ENCODE results near the gene SMIM13.

The SMIM13 gene

GRCh38 chr6:11143394-11144371 lies 50.0 kb downstream of the SMIM13 start:
- no peaks in the 10 kb centered on the region for H3K27me3 ChIP-seq (ENCODE audit: control insufficient read depth in 1 of 2, insufficient read depth in 2 of 2, low read length in 2 of 2)
- no peaks in the 10 kb centered on the region for H3K9me3 ChIP-seq (ENCODE audit: low read length)
- no peaks in the 10 kb centered on the region for H3K36me3 ChIP-seq (ENCODE audit: insufficient read depth, low read length)
- no peak overlapping the region for H3K27ac ChIP-seq (ENCODE audit: low read depth, low read length)
- H3K9ac ChIP-seq (ENCODE audit: low read length) = no peak overlapping the region
- H3K4me1 ChIP-seq (ENCODE audit: insufficient read depth, low read length) = peaks cover 4% of the 10 kb centered on the region
- H3K4me3 ChIP-seq (ENCODE audit: low read depth in 1 of 2, low read length in 2 of 2) = no peak overlapping the region

DNA sequence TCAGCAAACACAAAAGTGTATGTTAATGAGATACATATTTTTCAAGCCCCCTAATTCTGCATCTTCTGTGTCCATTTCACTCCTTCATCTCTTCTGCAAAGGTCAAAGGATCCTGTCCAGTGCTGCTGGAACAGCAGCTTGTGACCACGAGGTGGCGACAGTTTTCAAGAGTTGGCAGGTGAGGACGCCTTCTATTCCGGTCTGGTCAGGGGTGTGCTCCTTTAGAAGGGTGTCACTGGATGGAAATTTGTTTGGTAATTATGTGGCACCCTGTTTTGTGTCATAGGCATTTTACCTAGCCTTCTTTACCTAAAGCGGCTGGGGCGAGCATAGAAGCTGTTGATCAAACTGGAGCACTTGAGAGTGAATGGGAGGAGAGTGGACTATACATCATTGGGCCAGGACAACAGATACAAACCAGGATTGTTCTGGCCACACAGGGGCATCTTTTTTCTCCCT lies 50.8 kb downstream of the SMIM13 start:
- H3K9ac ChIP-seq (ENCODE audit: low read length) = no peak overlapping the region
- H3K4me1 ChIP-seq (ENCODE audit: insufficient read depth, low read length) = peaks cover 4% of the 10 kb centered on the region
- no peaks in the 10 kb centered on the region for H3K9me3 ChIP-seq (ENCODE audit: low read length)
- no peaks in the 10 kb centered on the region for H3K36me3 ChIP-seq (ENCODE audit: insufficient read depth, low read length)
- no peak overlapping the region for H3K27ac ChIP-seq (ENCODE audit: low read depth, low read length)
- no peaks in the 10 kb centered on the region for H3K27me3 ChIP-seq (ENCODE audit: control insufficient read depth in 1 of 2, insufficient read depth in 2 of 2, low read length in 2 of 2)
- no peak overlapping the region for H3K4me3 ChIP-seq (ENCODE audit: low read depth in 1 of 2, low read length in 2 of 2)

GRCh38 chr6:11146117-11146826 lies 52.6 kb downstream of the SMIM13 start:
- H3K4me3 ChIP-seq (ENCODE audit: low read depth in 1 of 2, low read length in 2 of 2) = no peak overlapping the region
- no peaks in the 10 kb centered on the region for H3K9me3 ChIP-seq (ENCODE audit: low read length)
- no peak overlapping the region for H3K27ac ChIP-seq (ENCODE audit: low read depth, low read length)
- H3K27me3 ChIP-seq (ENCODE audit: control insufficient read depth in 1 of 2, insufficient read depth in 2 of 2, low read length in 2 of 2) = no peaks in the 10 kb centered on the region
- no peaks in the 10 kb centered on the region for H3K36me3 ChIP-seq (ENCODE audit: insufficient read depth, low read length)
- peaks cover 4% of the 10 kb centered on the region for H3K4me1 ChIP-seq (ENCODE audit: insufficient read depth, low read length)
- no peak overlapping the region for H3K9ac ChIP-seq (ENCODE audit: low read length)

DNA sequence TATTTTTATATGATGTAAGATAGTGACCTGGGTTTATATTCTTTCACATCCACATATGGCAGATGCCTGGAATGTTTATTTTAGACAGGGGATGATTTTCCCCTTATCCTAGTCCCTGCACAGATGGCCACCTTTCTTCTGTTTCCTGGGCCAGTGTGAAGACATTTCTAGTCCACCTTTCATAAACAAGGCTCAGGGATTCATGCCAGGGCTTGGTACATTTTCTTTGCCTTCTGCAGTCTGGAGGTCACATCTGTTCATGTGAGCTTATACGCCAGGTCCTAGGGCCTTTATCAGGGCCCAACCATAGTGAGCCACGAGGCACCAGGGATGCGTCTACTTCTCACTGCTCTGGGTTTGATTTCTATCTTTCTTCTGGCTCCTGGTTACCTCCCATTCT lies 55.9 kb downstream of the SMIM13 start:
- H3K27ac ChIP-seq (ENCODE audit: low read depth, low read length) = no peak overlapping the region
- H3K9me3 ChIP-seq (ENCODE audit: low read length) = no peaks in the 10 kb centered on the region
- H3K36me3 ChIP-seq (ENCODE audit: insufficient read depth, low read length) = no peaks in the 10 kb centered on the region
- no peak overlapping the region for H3K9ac ChIP-seq (ENCODE audit: low read length)
- H3K4me3 ChIP-seq (ENCODE audit: low read depth in 1 of 2, low read length in 2 of 2) = no peak overlapping the region
- H3K4me1 ChIP-seq (ENCODE audit: insufficient read depth, low read length) = peaks cover 2% of the 10 kb centered on the region
- no peaks in the 10 kb centered on the region for H3K27me3 ChIP-seq (ENCODE audit: control insufficient read depth in 1 of 2, insufficient read depth in 2 of 2, low read length in 2 of 2)

DNA sequence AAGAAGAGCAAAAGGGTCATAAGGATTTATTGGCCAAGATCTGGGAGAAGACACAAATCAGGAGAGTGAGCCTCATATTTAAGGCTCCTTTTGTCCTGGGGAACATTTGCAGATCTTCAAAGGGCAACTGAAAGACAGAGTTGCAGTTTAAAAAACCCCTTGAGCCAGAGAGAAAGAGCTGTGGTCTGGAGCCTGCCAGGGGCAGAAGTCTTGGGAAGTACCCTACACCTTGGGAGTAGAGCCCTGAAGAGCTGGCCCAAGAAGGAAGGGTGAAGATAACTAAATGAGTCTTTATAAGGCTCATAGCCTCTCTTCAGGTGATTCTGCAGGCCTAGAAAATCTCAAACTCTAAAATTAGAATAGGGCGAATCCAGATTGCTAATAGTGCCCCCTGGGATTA lies 57.9 kb downstream of the SMIM13 start:
- Histone ChIP-seq H3K27ac (ENCODE audit: low read depth, low read length) (no peak overlapping the region), H3K27me3 (ENCODE audit: control insufficient read depth in 1 of 2, insufficient read depth in 2 of 2, low read length in 2 of 2) (no peaks in the 10 kb centered on the region), H3K9ac (ENCODE audit: low read length) (no peak overlapping the region), H3K9me3 (ENCODE audit: low read length) (no peaks in the 10 kb centered on the region), H3K4me3 (ENCODE audit: low read depth in 1 of 2, low read length in 2 of 2) (no peak overlapping the region), H3K4me1 (ENCODE audit: insufficient read depth, low read length) (no peaks in the 10 kb centered on the region), H3K36me3 (ENCODE audit: insufficient read depth, low read length) (no peaks in the 10 kb centered on the region)

DNA sequence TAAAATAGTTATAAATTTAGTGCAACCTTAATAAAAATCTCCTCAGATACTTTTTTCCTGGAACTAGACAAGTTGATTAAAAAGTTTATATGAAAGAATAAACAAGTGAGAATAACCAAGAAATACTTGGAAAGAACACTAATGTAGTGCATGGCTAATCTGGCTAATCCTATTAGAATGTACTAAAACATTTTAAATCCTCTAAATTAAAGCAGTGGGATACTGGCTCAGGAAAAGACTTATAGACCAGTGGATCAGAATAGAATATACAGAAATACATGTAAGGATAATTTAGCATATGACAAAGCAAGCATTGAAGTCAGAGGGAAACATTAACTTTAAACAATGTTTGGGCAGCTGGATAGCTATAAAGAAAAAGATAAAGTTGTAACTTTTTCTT lies 58.9 kb downstream of the SMIM13 start:
- H3K4me1 ChIP-seq (ENCODE audit: insufficient read depth, low read length) = no peaks in the 10 kb centered on the region
- H3K9ac ChIP-seq (ENCODE audit: low read length) = no peak overlapping the region
- H3K4me3 ChIP-seq (ENCODE audit: low read depth in 1 of 2, low read length in 2 of 2) = no peak overlapping the region
- no peaks in the 10 kb centered on the region for H3K9me3 ChIP-seq (ENCODE audit: low read length)
- no peak overlapping the region for H3K27ac ChIP-seq (ENCODE audit: low read depth, low read length)
- H3K36me3 ChIP-seq (ENCODE audit: insufficient read depth, low read length) = no peaks in the 10 kb centered on the region
- H3K27me3 ChIP-seq (ENCODE audit: control insufficient read depth in 1 of 2, insufficient read depth in 2 of 2, low read length in 2 of 2) = no peaks in the 10 kb centered on the region

DNA sequence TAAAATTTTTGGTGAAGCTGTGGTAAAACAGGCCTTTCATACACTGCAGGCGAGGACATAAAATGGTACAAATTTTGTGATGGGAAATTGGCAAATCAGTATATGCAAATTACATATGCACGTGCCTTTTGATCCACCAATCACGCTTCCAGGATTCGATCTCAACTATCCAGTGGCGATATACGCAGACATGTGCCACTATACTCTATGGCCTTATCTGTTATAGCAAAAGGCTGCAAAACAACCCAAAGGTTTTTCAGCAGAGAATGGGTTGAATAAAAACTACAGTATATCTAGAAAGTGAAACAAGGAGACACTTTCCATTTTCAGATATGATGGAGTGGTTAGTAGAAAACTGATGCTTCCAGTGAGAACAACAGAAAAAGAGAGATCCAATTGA lies 59.8 kb downstream of the SMIM13 start:
- H3K4me3 ChIP-seq (ENCODE audit: low read depth in 1 of 2, low read length in 2 of 2) = no peak overlapping the region

DNA sequence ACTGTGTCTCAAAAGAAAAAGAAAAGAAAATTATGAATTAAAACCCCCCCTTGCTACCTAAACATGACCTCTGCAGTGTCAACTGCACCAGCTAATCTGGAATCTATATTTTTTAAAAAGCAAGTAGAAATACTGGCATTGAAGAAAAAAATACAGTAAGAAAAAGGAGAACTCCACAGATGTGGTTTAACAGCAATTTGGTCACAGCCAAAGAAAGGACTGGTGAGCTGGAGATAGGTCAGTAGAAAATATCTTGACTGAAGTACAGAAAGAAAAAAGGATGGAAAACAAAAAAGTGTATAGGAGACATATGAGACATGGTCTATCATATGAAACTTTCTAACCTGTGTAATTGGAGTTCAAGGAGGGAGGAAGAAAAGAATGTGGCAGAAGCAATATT lies 62.0 kb downstream of the SMIM13 start:
- no peaks in the 10 kb centered on the region for H3K36me3 ChIP-seq (ENCODE audit: insufficient read depth, low read length)
- H3K9me3 ChIP-seq (ENCODE audit: low read length) = no peaks in the 10 kb centered on the region
- H3K9ac ChIP-seq (ENCODE audit: low read length) = no peak overlapping the region
- H3K4me1 ChIP-seq (ENCODE audit: insufficient read depth, low read length) = no peaks in the 10 kb centered on the region
- no peaks in the 10 kb centered on the region for H3K27me3 ChIP-seq (ENCODE audit: control insufficient read depth in 1 of 2, insufficient read depth in 2 of 2, low read length in 2 of 2)
- H3K4me3 ChIP-seq (ENCODE audit: low read depth in 1 of 2, low read length in 2 of 2) = no peak overlapping the region
- no peak overlapping the region for H3K27ac ChIP-seq (ENCODE audit: low read depth, low read length)

More for the DNA sequence above, 59.8 kb downstream of the SMIM13 start:
- Histone ChIP-seq H3K27ac (ENCODE audit: low read depth, low read length) (no peak overlapping the region), H3K4me1 (ENCODE audit: insufficient read depth, low read length) (no peaks in the 10 kb centered on the region), H3K9ac (ENCODE audit: low read length) (no peak overlapping the region), H3K27me3 (ENCODE audit: control insufficient read depth in 1 of 2, insufficient read depth in 2 of 2, low read length in 2 of 2) (no peaks in the 10 kb centered on the region), H3K36me3 (ENCODE audit: insufficient read depth, low read length) (no peaks in the 10 kb centered on the region), H3K9me3 (ENCODE audit: low read length) (no peaks in the 10 kb centered on the region)

GRCh38 chr6:11160199-11160598 lies 66.6 kb downstream of the SMIM13 start:
- H3K27ac ChIP-seq (ENCODE audit: low read depth, low read length) = no peak overlapping the region
- H3K9ac ChIP-seq (ENCODE audit: low read length) = no peak overlapping the region
- H3K9me3 ChIP-seq (ENCODE audit: low read length) = no peaks in the 10 kb centered on the region

DNA sequence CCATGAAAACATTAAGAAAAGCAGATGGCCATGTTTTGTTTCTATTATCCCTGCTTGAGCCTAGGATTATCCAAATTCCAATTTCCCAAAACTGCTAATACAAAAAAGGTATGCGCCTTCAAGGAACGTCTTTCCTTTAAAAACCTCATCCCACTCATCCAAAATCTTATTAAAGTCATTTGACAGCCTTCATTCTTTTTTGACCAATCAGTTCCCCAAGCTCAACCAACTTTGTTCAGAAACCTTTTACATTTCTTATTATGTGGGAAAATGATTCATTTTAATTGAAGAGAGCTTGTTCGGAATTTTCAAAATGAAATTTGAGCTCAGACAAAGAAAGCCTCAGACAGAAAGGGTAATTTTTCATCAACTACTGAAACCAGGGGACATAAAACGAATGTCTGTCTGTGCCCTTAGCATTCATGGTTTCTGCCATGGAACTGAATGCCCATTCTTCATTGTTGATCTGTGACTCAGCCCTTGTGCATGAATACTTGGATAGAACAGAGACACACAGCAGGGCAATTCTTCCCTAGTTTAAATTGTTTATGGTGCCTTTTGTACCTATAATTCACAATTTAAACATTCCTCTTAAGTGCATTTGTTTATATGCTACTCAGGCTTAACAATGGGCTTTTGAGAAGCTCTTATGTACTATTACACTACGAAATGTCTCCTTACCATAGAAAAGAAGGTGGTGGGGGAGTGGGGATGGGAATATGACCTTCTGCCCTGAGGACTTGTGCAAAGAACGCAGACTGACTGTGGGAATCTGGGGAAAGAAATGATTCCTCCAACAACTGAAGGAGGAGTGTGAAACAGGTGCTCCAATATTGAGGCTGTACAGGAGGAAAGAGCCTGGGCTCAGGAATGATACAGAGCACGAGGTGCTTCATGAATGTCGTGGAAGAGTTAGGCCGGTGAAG lies 67.7 kb downstream of the SMIM13 start:
- no peak overlapping the region for H3K9ac ChIP-seq (ENCODE audit: low read length)
- no peaks in the 10 kb centered on the region for H3K9me3 ChIP-seq (ENCODE audit: low read length)
- no peaks in the 10 kb centered on the region for H3K4me1 ChIP-seq (ENCODE audit: insufficient read depth, low read length)
- H3K4me3 ChIP-seq (ENCODE audit: low read depth in 1 of 2, low read length in 2 of 2) = no peak overlapping the region
- H3K36me3 ChIP-seq (ENCODE audit: insufficient read depth, low read length) = no peaks in the 10 kb centered on the region
- H3K27me3 ChIP-seq (ENCODE audit: control insufficient read depth in 1 of 2, insufficient read depth in 2 of 2, low read length in 2 of 2) = no peaks in the 10 kb centered on the region
- no peak overlapping the region for H3K27ac ChIP-seq (ENCODE audit: low read depth, low read length)

More at GRCh38 chr6:11160199-11160598, 66.6 kb downstream of the SMIM13 start:
- Histone ChIP-seq H3K4me3 (ENCODE audit: low read depth in 1 of 2, low read length in 2 of 2) (no peak overlapping the region), H3K27me3 (ENCODE audit: control insufficient read depth in 1 of 2, insufficient read depth in 2 of 2, low read length in 2 of 2) (no peaks in the 10 kb centered on the region), H3K4me1 (ENCODE audit: insufficient read depth, low read length) (no peaks in the 10 kb centered on the region), H3K36me3 (ENCODE audit: insufficient read depth, low read length) (no peaks in the 10 kb centered on the region)

DNA sequence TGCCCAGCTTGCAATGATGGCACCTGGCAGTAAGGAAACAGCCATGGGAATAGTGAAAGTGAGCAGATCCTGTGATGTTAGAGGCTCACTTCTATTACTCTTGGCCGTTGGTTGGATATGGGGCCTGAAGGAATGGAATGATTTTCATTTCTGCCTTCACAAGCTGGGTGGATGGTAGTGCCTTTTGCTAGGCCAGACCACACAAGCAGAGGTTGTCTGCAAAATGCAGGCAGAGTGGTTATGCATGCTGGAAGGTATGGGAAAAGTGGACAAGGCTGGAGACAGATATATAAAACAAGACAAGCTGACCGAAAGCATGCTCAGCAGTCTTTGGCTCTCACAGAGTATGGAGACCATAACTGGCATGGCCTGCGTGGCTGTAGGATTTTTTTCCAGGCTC lies 68.6 kb downstream of the SMIM13 start:
- H3K27ac ChIP-seq (ENCODE audit: low read depth, low read length) = no peak overlapping the region
- H3K9me3 ChIP-seq (ENCODE audit: low read length) = no peaks in the 10 kb centered on the region
- H3K4me3 ChIP-seq (ENCODE audit: low read depth in 1 of 2, low read length in 2 of 2) = no peak overlapping the region
- no peaks in the 10 kb centered on the region for H3K27me3 ChIP-seq (ENCODE audit: control insufficient read depth in 1 of 2, insufficient read depth in 2 of 2, low read length in 2 of 2)
- H3K36me3 ChIP-seq (ENCODE audit: insufficient read depth, low read length) = no peaks in the 10 kb centered on the region
- no peaks in the 10 kb centered on the region for H3K4me1 ChIP-seq (ENCODE audit: insufficient read depth, low read length)
- no peak overlapping the region for H3K9ac ChIP-seq (ENCODE audit: low read length)
